HepG2 (cell line): ENCODE data around the gene ZNF79. TPM values are rescaled to one million over a fixed set of nuclear protein-coding genes. Genes with fewer than 3 reads are reported as not detected.

Experiments
- AKNA ChIP-seq: sonication (generic); formaldehyde crosslinking; IDR thresholded peaks from 2 replicates; pipeline ENCODE4 v1.4.0; 2020; ENCODE audit warnings: missing genetic modification reagents, borderline replicate concordance
- ATF7-NPFF ChIP-seq: sonication (generic); formaldehyde crosslinking; IDR thresholded peaks from 2 replicates; pipeline ENCODE4 v1.8.1; 2023; ENCODE audit warnings: mild to moderate bottlenecking, low read depth, missing genetic modification reagents, moderate library complexity
- CEBPG ChIP-seq: IDR thresholded peaks from 2 replicates; pipeline ENCODE4 v1.6.1; 2016
- FOSL1 ChIP-seq: sonication (generic); formaldehyde crosslinking; IDR thresholded peaks from 2 replicates; pipeline ENCODE4 v1.9.0; 2021; ENCODE audit warnings: missing genetic modification reagents, borderline replicate concordance
- FOXK2 ChIP-seq: fragments of 450-650 bp; IDR thresholded peaks from 2 replicates; pipeline ENCODE4 v1.6.1; 2016
- HDAC1 ChIP-seq: sonication (generic); formaldehyde crosslinking; IDR thresholded peaks from 2 replicates; pipeline ENCODE4 v1.5.1; 2020; ENCODE audit warnings: mild to moderate bottlenecking, missing genetic modification reagents
- HOXA3 ChIP-seq: sonication (generic); formaldehyde crosslinking; IDR thresholded peaks from 2 replicates; pipeline ENCODE4 v1.5.0; 2020; ENCODE audit warnings: missing genetic modification reagents
- MEF2D ChIP-seq: sonication (generic); formaldehyde crosslinking; IDR thresholded peaks from 2 replicates; pipeline ENCODE4 v1.5.1; 2020; ENCODE audit warnings: mild to moderate bottlenecking, missing genetic modification reagents
- MZF1 ChIP-seq: sonication (generic); formaldehyde crosslinking; IDR thresholded peaks from 2 replicates; pipeline ENCODE4 v1.8.1; 2023; ENCODE audit warnings: mild to moderate bottlenecking, missing genetic modification reagents, borderline replicate concordance
- NFKB2 ChIP-seq: sonication (generic); formaldehyde crosslinking; IDR thresholded peaks from 2 replicates; pipeline ENCODE4 v1.4.0; 2020; ENCODE audit warnings: missing genetic modification reagents, borderline replicate concordance
- PCBP2 ChIP-seq: fragments of 200-400 bp; formaldehyde crosslinking; optimal IDR thresholded peaks from 2 replicates; pipeline ENCODE3; 2018; ENCODE audit warnings: low read length, low read depth; ENCODE audit not compliant: poor library complexity, severe bottlenecking
- SIX4 ChIP-seq: sonication (generic); formaldehyde crosslinking; IDR thresholded peaks from 2 replicates; pipeline ENCODE4 v1.4.0; 2020; ENCODE audit warnings: missing genetic modification reagents
- ZKSCAN8 ChIP-seq: IDR thresholded peaks from 2 replicates; pipeline ENCODE4 v1.6.1; 2016; ENCODE audit warnings: borderline replicate concordance, missing genetic modification reagents, missing compliant biosample characterization
- ZNF138 ChIP-seq: sonication (generic); formaldehyde crosslinking; IDR thresholded peaks from 2 replicates; pipeline ENCODE4 v1.5.0; 2020; ENCODE audit warnings: mild to moderate bottlenecking, low read depth, missing genetic modification reagents
- ZNF224 ChIP-seq: sonication (generic); formaldehyde crosslinking; IDR thresholded peaks from 2 replicates; pipeline ENCODE4 v1.5.0; 2020; ENCODE audit warnings: mild to moderate bottlenecking, missing genetic modification reagents
- ZNF362 ChIP-seq: sonication (generic); formaldehyde crosslinking; IDR thresholded peaks from 2 replicates; pipeline ENCODE4 v1.4.0; 2020; ENCODE audit warnings: missing genetic modification reagents, mild to moderate bottlenecking, borderline replicate concordance
- ZNF430 ChIP-seq: sonication (generic); formaldehyde crosslinking; IDR thresholded peaks from 2 replicates; pipeline ENCODE4 v1.9.0; 2021; ENCODE audit warnings: mild to moderate bottlenecking, missing genetic modification reagents
- ZNF562 ChIP-seq: sonication (generic); formaldehyde crosslinking; IDR thresholded peaks from 2 replicates; pipeline ENCODE4 v1.8.0; 2022; ENCODE audit warnings: missing genetic modification reagents, borderline replicate concordance
- ZNF768 ChIP-seq: sonication (generic); formaldehyde crosslinking; IDR thresholded peaks from 2 replicates; pipeline ENCODE4 v1.4.0; 2020; ENCODE audit warnings: missing genetic modification reagents
- polyA plus RNA-seq, 8 experiments: library from polyadenylated mRNA; depleted of rRNA in 3 of 8; stranded (reverse) in 7 of 8; unstranded in 1 of 8; fragments of >200 nt; fragmentation: Illumina TruSeq in 4 of 8; extraction: Trizol in 4 of 8; gene quantifications; 2 replicates each; pipeline versions ENCODE4 v1.2.1 to v1.2.3, GENCODE V29; 2011 to 2016; ENCODE audit warnings: low read depth in 4 of 8, missing spikeins in 1 of 8, mixed read lengths in 1 of 8; ENCODE audit not compliant: insufficient read depth in 1 of 8
- total RNA-seq, 5 experiments: library from RNA; depleted of rRNA; stranded (reverse); fragments of >200 nt; fragmentation: Illumina TruSeq; extraction: Trizol; gene quantifications; 2 replicates each; pipeline ENCODE4 v1.2.3, GENCODE V29; 2016; ENCODE audit warnings: low read depth in 1 of 5
- TF ChIP-seq, protein P1 (sequence below): sonication (generic); formaldehyde crosslinking; IDR thresholded peaks from 2 replicates; pipeline ENCODE4 v1.8.0; 2023; ENCODE audit warnings: mild to moderate bottlenecking, missing genetic modification reagents
- TF ChIP-seq, protein P2 (sequence below): sonication (generic); formaldehyde crosslinking; IDR thresholded peaks from 2 replicates; pipeline ENCODE4 v1.5.1; 2020; ENCODE audit warnings: missing genetic modification reagents, mild to moderate bottlenecking, borderline replicate concordance

Gene ZNF79
- total and polyA plus RNA-seq, 2 of the 13 experiments (the other 11 are each of a cell fraction or from before 2014, with no cell fraction given), result 3.7 to 8.1 TPM

DNA sequence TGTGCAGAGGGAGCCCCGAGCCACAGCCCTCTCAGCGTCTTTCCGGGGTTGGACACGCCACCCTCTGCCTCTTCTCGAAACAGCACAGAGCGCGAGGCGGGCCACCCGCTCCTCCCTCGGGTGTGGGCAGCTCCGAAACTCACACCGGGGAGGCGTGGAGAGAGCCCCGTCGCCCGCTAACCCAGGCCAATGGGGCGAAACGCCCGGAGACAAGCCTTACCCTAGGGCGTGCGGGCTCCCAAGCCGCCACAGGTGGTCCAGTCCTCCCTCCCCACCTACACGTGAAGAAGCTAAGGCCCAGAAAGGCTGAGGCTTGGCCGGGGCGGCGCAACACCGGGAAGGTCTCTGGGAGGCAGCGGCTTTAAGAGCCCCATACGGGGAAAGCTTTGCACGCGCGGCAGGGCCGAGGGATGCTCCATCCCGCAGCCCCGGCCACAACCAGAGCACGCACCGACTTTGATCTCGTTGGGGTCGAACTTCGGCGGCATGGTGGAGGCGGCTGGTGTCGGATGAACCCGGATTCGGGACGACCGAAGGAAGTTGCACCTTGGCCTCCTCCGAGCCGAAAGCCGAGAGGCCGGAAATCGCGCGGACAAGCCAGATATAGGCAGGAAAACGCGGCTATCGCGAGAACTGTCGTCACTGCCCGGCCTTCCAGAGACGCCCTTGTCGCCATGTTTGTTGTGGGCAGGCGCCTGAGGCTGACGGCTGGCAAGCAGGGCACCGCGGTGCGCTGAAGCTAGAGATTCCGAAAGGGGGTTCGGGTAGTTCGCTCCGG, 26.8 kb downstream of the ZNF79 start, which contains the start of the genes LRSAM1 and RPL12 (continued):
- TF ChIP-seq AKNA (no peak), ZKSCAN8 (CRISPR knock-in tag) (peak; percentile 66; the same call in 1 of the 2 replicates), ATF7-NPFF (CRISPR knock-in tag) (peak; percentile 83), ZNF768 (CRISPR knock-in tag) (0 out of 2 replicates have a peak, but pooled peaks have one; percentile 38), MZF1 (CRISPR knock-in tag) (no peak), MEF2D (CRISPR knock-in tag) (peak; percentile 60; the same call in 1 of the 2 replicates), HDAC1 (CRISPR knock-in tag) (peak; percentile 90), ZNF430 (peak; percentile 88), ZNF138 (CRISPR knock-in tag) (peak; percentile 94), HOXA3 (CRISPR knock-in tag) (peak; percentile 99), NFKB2 (CRISPR knock-in tag) (peak; percentile 75), PCBP2 (no peak), FOXK2 (no peak), SIX4 (CRISPR knock-in tag) (peak; percentile 57), ZNF224 (CRISPR knock-in tag) (no peak), ZNF362 (CRISPR knock-in tag) (peak; percentile 61; the same call in 1 of the 2 replicates), CEBPG (peak; percentile 43; the same call in 1 of the 2 replicates), ZNF562 (CRISPR knock-in tag) (no peak), FOSL1 (peak; percentile 19; the same call in 1 of the 2 replicates)
- TF ChIP-seq, protein P1, sequence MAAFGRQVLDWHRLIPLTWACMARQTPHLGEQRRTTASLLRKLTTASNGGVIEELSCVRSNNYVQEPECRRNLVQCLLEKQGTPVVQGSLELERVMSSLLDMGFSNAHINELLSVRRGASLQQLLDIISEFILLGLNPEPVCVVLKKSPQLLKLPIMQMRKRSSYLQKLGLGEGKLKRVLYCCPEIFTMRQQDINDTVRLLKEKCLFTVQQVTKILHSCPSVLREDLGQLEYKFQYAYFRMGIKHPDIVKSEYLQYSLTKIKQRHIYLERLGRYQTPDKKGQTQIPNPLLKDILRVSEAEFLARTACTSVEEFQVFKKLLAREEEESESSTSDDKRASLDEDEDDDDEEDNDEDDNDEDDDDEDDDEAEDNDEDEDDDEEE (CRISPR knock-in tag), result peak; percentile 81; the same call in 1 of the 2 replicates
- TF ChIP-seq, protein P2, sequence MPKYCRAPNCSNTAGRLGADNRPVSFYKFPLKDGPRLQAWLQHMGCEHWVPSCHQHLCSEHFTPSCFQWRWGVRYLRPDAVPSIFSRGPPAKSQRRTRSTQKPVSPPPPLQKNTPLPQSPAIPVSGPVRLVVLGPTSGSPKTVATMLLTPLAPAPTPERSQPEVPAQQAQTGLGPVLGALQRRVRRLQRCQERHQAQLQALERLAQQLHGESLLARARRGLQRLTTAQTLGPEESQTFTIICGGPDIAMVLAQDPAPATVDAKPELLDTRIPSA (CRISPR knock-in tag), result no peak
